Tibial artery (tissue), 4 donors: ENCODE data around the gene ASPA.

Experiments used
- DNase-seq, 2 donors: peaks; one replicate each; pipeline ENCODE4 v3.0.0-alpha.2; 2019
- H3K27ac ChIP-seq, 2 donors: fragments of 200-600 bp; sonication (generic) in 1 of 2; 1 replicate in 1 of 2; 2 replicates in 1 of 2; pipeline ENCODE4 v1.5.1; 2018 to 2019; ENCODE audit warnings: mild to moderate bottlenecking in 1 of 2
- H3K27me3 ChIP-seq, 2 donors: fragments of 200-600 bp; sonication (generic) in 1 of 2; one replicate each; pipeline versions ENCODE4 v1.5.1 to v1.6.0; 2016 to 2019
- H3K36me3 ChIP-seq, 3 donors: fragments of 200-600 bp; sonication (generic) in 2 of 3; one replicate each; pipeline ENCODE4 v1.5.1; 2016 to 2019; ENCODE audit warnings: mild to moderate bottlenecking in 2 of 3
- H3K4me1 ChIP-seq, 4 donors: fragments of 200-600 bp; sonication (generic) in 2 of 4; 1 replicate in 3 of 4; 2 replicates in 1 of 4; pipeline ENCODE4 v1.5.1; 2016 to 2019
- H3K4me3 ChIP-seq, 2 donors: fragments of 200-600 bp; sonication (generic) in 1 of 2; 1 replicate in 1 of 2; 2 replicates in 1 of 2; pipeline ENCODE4 v1.5.1; 2018 to 2019; ENCODE audit warnings: mild to moderate bottlenecking in 2 of 2
- H3K9me3 ChIP-seq, 3 donors: fragments of 200-600 bp; sonication (generic) in 1 of 3; one replicate each; pipeline ENCODE4 v1.5.1; 2016 to 2019
- intact Hi-C: fragments of 100-400 bp; cut with DNase I; formaldehyde crosslinking; loops from one replicate; pipeline ENCODE4 v1.15.0; 2023; ENCODE audit warnings: low total_unique reads
- TF ChIP-seq, protein P1 (sequence below), 2 experiments: fragments of 200-600 bp in 1 of 2; fragments of 450-650 bp in 1 of 2; IDR thresholded peaks; one replicate each; pipeline ENCODE4 v1.5.1; 2017 to 2019; ENCODE audit warnings: antibody characterized with exemption in 2 of 2, mild to moderate bottlenecking in 1 of 2, moderate library complexity in 1 of 2

ASPA gene

DNA sequence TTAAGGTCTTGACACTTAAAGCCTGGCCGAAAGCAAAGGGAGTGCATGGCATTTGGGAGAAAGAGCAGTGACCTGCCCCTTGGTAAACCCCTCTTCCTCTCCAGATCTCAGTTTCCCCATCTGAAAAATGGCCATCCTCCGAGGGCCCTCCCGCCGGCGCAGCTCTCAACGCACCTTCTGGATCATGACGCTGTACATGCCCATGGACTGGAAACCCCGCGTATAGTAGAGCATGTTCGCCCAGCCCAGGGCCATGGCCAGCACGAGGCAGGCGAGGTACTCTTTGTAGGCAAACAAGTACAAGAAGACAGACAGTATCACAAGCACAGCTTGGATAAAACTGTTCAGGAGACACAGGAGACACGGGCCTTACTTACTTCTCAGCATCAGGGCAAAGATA lies 48.2 kb downstream of the ASPA start:
- H3K27ac ChIP-seq, result no peak overlapping the region
- no peak overlapping the region for H3K4me3 ChIP-seq
- no peaks in the 10 kb centered on the region for H3K4me1 ChIP-seq
- H3K36me3 ChIP-seq, result no peaks in the 10 kb centered on the region
- peak in 1 of 2 donors; percentile 49 for DNase-seq
- H3K9me3 ChIP-seq, result no peaks in the 10 kb centered on the region
- intact Hi-C loops, result no loop called here
- peaks cover 0 to 10% of the 10 kb centered on the region in 2 donors for H3K27me3 ChIP-seq
- TF ChIP-seq, protein P1, sequence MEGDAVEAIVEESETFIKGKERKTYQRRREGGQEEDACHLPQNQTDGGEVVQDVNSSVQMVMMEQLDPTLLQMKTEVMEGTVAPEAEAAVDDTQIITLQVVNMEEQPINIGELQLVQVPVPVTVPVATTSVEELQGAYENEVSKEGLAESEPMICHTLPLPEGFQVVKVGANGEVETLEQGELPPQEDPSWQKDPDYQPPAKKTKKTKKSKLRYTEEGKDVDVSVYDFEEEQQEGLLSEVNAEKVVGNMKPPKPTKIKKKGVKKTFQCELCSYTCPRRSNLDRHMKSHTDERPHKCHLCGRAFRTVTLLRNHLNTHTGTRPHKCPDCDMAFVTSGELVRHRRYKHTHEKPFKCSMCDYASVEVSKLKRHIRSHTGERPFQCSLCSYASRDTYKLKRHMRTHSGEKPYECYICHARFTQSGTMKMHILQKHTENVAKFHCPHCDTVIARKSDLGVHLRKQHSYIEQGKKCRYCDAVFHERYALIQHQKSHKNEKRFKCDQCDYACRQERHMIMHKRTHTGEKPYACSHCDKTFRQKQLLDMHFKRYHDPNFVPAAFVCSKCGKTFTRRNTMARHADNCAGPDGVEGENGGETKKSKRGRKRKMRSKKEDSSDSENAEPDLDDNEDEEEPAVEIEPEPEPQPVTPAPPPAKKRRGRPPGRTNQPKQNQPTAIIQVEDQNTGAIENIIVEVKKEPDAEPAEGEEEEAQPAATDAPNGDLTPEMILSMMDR (IDR thresholded peaks at IDR 0.05), result no peak

DNA sequence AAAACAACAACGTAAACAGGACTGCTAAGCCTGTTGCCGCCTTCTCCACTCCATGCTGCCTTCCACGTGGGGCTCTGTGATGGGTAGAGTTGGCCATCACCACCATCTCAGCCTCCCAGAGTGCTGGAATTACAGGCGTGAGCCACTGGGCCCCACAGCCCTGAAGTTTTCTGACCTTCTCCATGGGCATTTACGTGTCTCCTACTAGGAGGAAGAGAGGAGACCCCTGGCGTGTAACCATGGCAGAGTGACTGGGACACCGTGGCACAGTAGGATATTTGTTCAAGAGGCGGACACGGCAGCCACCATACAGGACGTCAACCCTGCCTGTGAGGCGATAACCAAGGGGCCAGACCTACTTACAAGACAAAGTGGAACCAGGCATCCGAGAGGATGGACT lies 50.7 kb downstream of the ASPA start:
- no peak for DNase-seq
- H3K36me3 ChIP-seq, result no peaks in the 10 kb centered on the region
- H3K27ac ChIP-seq, result no peak overlapping the region
- no peaks in the 10 kb centered on the region for H3K9me3 ChIP-seq
- intact Hi-C loops, result no loop called here
- no peak overlapping the region for H3K4me3 ChIP-seq
- peaks cover 0 to 24% of the 10 kb centered on the region in 2 donors for H3K27me3 ChIP-seq
- no peaks in the 10 kb centered on the region for H3K4me1 ChIP-seq
- TF ChIP-seq, protein P1 (IDR thresholded peaks at IDR 0.05), result no peak

DNA sequence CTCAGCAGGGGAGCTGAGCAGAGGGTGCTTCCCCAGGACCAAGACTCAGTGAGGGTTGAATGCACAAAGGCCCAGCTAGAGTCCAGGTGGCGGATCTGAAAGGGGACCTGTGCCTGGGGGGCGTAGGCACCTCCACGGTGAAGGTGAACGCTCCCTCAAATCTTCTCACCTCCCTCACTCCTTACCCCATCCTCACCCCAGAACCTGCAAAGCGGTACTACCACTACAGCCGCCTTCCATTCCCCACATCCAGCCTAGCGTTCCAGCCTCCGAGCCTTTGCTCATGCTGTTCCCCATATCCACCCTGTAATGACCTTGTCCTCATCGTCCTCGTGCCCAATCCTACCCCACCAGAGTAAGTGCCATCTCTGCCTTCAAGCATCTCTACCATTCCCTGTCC lies 51.2 kb downstream of the ASPA start:
- no peaks in the 10 kb centered on the region for H3K4me1 ChIP-seq

DNA sequence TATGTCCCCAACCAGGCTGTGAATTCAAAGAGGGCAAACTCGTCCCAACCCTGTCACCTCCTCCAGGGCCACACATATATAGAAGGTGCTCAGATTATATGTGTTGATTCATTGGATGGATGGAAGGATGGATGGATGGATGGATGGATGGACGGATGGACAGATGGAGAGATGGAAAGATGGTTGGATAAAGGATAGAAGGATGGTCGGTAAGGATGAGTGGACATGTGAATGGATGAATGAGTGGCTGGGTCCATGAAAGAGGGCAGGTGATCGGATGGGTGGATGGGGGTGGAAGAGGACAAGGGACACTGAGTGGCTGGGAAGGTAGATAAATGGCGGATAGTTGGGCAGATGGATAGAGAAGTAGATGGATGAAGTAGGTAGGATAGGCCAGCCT lies 51.7 kb downstream of the ASPA start:
- intact Hi-C loops, result no loop called here
- no peaks in the 10 kb centered on the region for H3K36me3 ChIP-seq
- no peaks in the 10 kb centered on the region for H3K4me1 ChIP-seq
- TF ChIP-seq, protein P1 (IDR thresholded peaks at IDR 0.05), result no peak
- H3K27me3 ChIP-seq, result peaks cover 0 to 32% of the 10 kb centered on the region in 2 donors
- no peak overlapping the region for H3K4me3 ChIP-seq
- no peak for DNase-seq
- no peaks in the 10 kb centered on the region for H3K9me3 ChIP-seq
- no peak overlapping the region for H3K27ac ChIP-seq

More for the DNA sequence above, 51.2 kb downstream of the ASPA start:
- intact Hi-C loops, result no loop called here
- H3K27me3 ChIP-seq, result peaks cover 0 to 28% of the 10 kb centered on the region in 2 donors
- H3K9me3 ChIP-seq, result no peaks in the 10 kb centered on the region
- TF ChIP-seq, protein P1 (IDR thresholded peaks at IDR 0.05), result no peak
- no peaks in the 10 kb centered on the region for H3K36me3 ChIP-seq
- H3K27ac ChIP-seq, result no peak overlapping the region
- no peak overlapping the region for H3K4me3 ChIP-seq
- peak in 1 of 2 donors; percentile 53 for DNase-seq

DNA sequence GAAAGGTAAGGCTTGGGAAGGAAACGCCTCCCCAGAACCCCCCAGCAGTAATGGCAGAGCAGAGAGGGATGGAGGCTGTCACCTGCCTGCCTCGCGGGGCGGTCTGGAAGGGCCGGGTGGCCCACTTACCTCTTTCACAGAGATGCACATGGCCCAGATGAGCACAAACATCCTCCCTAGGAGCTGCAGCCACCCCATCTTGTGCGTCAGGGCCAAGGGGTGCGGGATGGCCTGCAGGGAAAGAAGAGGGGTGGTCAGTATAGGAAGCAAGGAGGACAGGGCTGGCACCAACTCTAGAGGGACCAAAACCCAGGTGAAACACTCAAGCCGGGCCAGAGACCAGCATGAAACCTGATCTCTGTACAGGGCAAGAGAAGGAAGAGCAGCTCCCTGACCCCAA lies 52.1 kb downstream of the ASPA start:
- TF ChIP-seq, protein P1 (IDR thresholded peaks at IDR 0.05), result no peak
- no peaks in the 10 kb centered on the region for H3K4me1 ChIP-seq
- no peaks in the 10 kb centered on the region for H3K9me3 ChIP-seq
- H3K27ac ChIP-seq, result no peak overlapping the region
- intact Hi-C loops, result no loop called here
- no peaks in the 10 kb centered on the region for H3K36me3 ChIP-seq
- DNase-seq, result peak in 1 of 2 donors; percentile 33
- H3K4me3 ChIP-seq, result no peak overlapping the region
- peaks cover 0 to 37% of the 10 kb centered on the region in 2 donors for H3K27me3 ChIP-seq

DNA sequence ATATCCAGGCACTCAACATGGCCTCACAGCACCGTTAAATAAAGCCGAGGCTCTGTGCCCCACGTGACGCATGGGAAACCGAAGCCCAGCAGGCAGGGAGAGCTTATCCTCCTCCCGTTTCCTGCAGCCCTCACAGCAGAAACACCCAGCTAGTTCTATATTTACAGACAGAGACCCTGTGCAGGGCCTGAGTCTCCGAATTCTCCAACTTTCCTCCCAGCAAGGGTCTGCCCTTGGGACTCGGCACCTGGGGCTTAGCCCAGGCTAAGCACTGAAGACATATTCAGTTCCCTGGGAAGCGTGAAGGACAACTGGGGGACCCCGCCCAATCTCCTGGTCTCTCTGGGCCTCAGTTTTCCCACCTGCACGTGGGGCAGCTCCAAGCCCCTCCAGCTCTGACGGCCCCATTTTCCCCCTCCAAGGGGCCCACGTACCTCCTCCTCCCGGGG lies 52.6 kb downstream of the ASPA start:
- no peaks in the 10 kb centered on the region for H3K4me1 ChIP-seq
- peaks cover 0 to 41% of the 10 kb centered on the region in 2 donors for H3K27me3 ChIP-seq
- H3K27ac ChIP-seq, result no peak overlapping the region
- intact Hi-C loops, result no loop called here
- DNase-seq, result peak in 1 of 2 donors; percentile 29
- TF ChIP-seq, protein P1 (IDR thresholded peaks at IDR 0.05), result no peak
- H3K4me3 ChIP-seq, result no peak overlapping the region
- no peaks in the 10 kb centered on the region for H3K36me3 ChIP-seq
- H3K9me3 ChIP-seq, result no peaks in the 10 kb centered on the region
